OCI-LY7 (cell line): ENCODE measurements around the gene KIRREL1. TPM values are rescaled to one million over a fixed set of nuclear protein-coding genes. Genes with fewer than 3 reads are reported as not detected.

ENCODE experiments used
- BruUV-seq: library from RNA; stranded (reverse); fragments of 400-500 nt; replicated peaks from 2 replicates; lab custom pipeline; 2021; lab: Mats Ljungman, UMichigan
- CTCF ChIA-PET: fragments of 300-600 bp; sonication (Branson Sonifier 250); formaldehyde crosslinking; loops from one replicate; lab custom pipeline; 2022; ENCODE audit warnings: antibody characterized with exemption; ENCODE audit not compliant: unreplicated experiment; lab: Charles Lee
- POLR2A ChIA-PET: fragments of 300-600 bp; sonication (Branson Sonifier 250); formaldehyde crosslinking; loops from one replicate; lab custom pipeline; 2022; ENCODE audit warnings: antibody characterized with exemption; lab: Charles Lee
- DNase-seq: peaks from one replicate; pipeline ENCODE4 v3.0.0-alpha.2; 2015; ENCODE audit warnings: low spot score
- H2AFZ ChIP-seq: fragments of 200-600 bp; sonication (generic), shearing (Covaris generic); 2 replicates; pipeline ENCODE4 v1.6.1; 2014; ENCODE audit warnings: mild to moderate bottlenecking, antibody characterized with exemption, low read length, moderate library complexity
- H3K27ac ChIP-seq: fragments of 200-600 bp; sonication (generic); 2 replicates; pipeline ENCODE4 v1.5.1; 2014; ENCODE audit warnings: mixed run types, low read depth, mild to moderate bottlenecking, moderate library complexity, low read length, inconsistent platforms; ENCODE audit not compliant: poor library complexity, severe bottlenecking
- H3K36me3 ChIP-seq: fragments of 200-600 bp; sonication (generic); 2 replicates; pipeline ENCODE4 v1.6.1; 2014; ENCODE audit warnings: mild to moderate bottlenecking, antibody characterized with exemption, low read length, moderate library complexity, mixed read lengths; ENCODE audit not compliant: insufficient read depth
- H3K4me1 ChIP-seq: fragments of 200-600 bp; sonication (generic); 2 replicates; pipeline ENCODE4 v1.5.1; 2014; ENCODE audit warnings: mild to moderate bottlenecking, low read length; ENCODE audit not compliant: insufficient read depth, poor library complexity, severe bottlenecking
- H3K4me2 ChIP-seq: fragments of 200-600 bp; sonication (generic); 2 replicates; pipeline ENCODE4 v1.6.1; 2014; ENCODE audit warnings: mild to moderate bottlenecking, low read length
- H3K4me3 ChIP-seq: fragments of 200-600 bp; sonication (generic); 2 replicates; pipeline ENCODE4 v1.5.1; 2014; ENCODE audit warnings: mild to moderate bottlenecking, low read depth, low read length; ENCODE audit not compliant: poor library complexity, severe bottlenecking
- H3K79me2 ChIP-seq: fragments of 200-600 bp; sonication (generic); 2 replicates; pipeline ENCODE4 v1.6.1; 2016; ENCODE audit warnings: low read depth, mild to moderate bottlenecking, low read length, moderate library complexity, mixed read lengths; ENCODE audit not compliant: insufficient read depth
- H3K9me2 ChIP-seq: fragments of 200-600 bp; sonication (generic); 2 replicates; pipeline ENCODE4 v1.6.1; 2016; ENCODE audit warnings: mild to moderate bottlenecking, low read length, mixed read lengths; ENCODE audit not compliant: insufficient read depth
- H3K9me3 ChIP-seq: fragments of 200-600 bp; sonication (generic); 2 replicates; pipeline ENCODE4 v1.6.1; 2014; ENCODE audit warnings: mild to moderate bottlenecking, mixed run types, low read length, mixed read lengths
- H4K20me1 ChIP-seq: fragments of 200-600 bp; sonication (generic); 2 replicates; pipeline ENCODE4 v1.6.1; 2014; ENCODE audit warnings: mild to moderate bottlenecking, antibody characterized with exemption, low read length, moderate library complexity, mixed read lengths; ENCODE audit not compliant: insufficient read depth
- CTCF ChIP-seq: fragments of 200-600 bp; sonication (generic); conservative IDR thresholded peaks from 2 replicates; pipeline ENCODE4 v1.5.1; 2014; ENCODE audit warnings: mild to moderate bottlenecking, antibody characterized with exemption, low read length, moderate library complexity, mixed read lengths
- EZH2phosphoT487 ChIP-seq: fragments of 200-600 bp; sonication (generic); IDR thresholded peaks from 2 replicates; pipeline ENCODE4 v1.6.1; 2018; ENCODE audit warnings: low read depth, borderline replicate concordance, mild to moderate bottlenecking, mixed run types, antibody characterized with exemption, low read length, moderate library complexity, mixed read lengths
- intact Hi-C: fragments of 100-400 bp; cut with micrococcal nuclease; formaldehyde crosslinking; loops from one replicate; pipeline ENCODE4 v1.10.0; 2022; ENCODE audit not compliant: unreplicated experiment
- total RNA-seq, 2 experiments: library from RNA; depleted of rRNA in 1 of 2; stranded (reverse); fragments of >200 nt in 1 of 2; shearing (Covaris generic) in 1 of 2; gene quantifications; 2 replicates each; pipeline ENCODE4 v1.2.3, GENCODE V29; 2014 to 2022

The KIRREL1 gene
- total RNA-seq, 2 experiments from 2014 or later = not detected

- Histone ChIP-seq H3K27ac (no peak overlapping the region), H3K36me3 (no peaks in the 10 kb centered on the region), H3K9me2 (no peaks in the 10 kb centered on the region), H3K4me2 (no peak overlapping the region), H2AFZ (no peak overlapping the region), H3K4me1 (no peaks in the 10 kb centered on the region), H3K4me3 (no peak overlapping the region), H4K20me1 (no peaks in the 10 kb centered on the region), H3K79me2 (no peaks in the 10 kb centered on the region), H3K9me3 (no peaks in the 10 kb centered on the region)
- intact Hi-C loops = no loop called here
- no TSS peak for BruUV-seq
- ChIA-PET CTCF (no interaction called here), POLR2A (no interaction called here)
- DNase-seq = no peak
- TF ChIP-seq EZH2phosphoT487 (no peak), CTCF (no peak)
Observed at GRCh38 chr1:158028969-158029368, 35.5 kb downstream of the KIRREL1 start.

- no peaks in the 10 kb centered on the region for H3K4me1 ChIP-seq
- no peaks in the 10 kb centered on the region for H3K36me3 ChIP-seq
- TF ChIP-seq CTCF (no peak), EZH2phosphoT487 (no peak)
- ChIA-PET CTCF (no interaction called here), POLR2A (interaction anchor here (0.6 kb wide), 1 partner anchor 38 kb away, joined by 3 read pairs; no protein-coding TSS in a partner anchor)
- intact Hi-C loops = loop anchor here (5.0 to 10.0 kb wide), 2 partner anchors 43 to 60 kb away; partner anchors contain the start of gene KIRREL1
- H3K27ac ChIP-seq = no peak overlapping the region
- no peak overlapping the region for H3K4me2 ChIP-seq
- no TSS peak for BruUV-seq
- no peak for DNase-seq
- H3K9me2 ChIP-seq = no peaks in the 10 kb centered on the region
- H3K9me3 ChIP-seq = no peaks in the 10 kb centered on the region
- no peaks in the 10 kb centered on the region for H4K20me1 ChIP-seq
- no peaks in the 10 kb centered on the region for H3K79me2 ChIP-seq
- H3K4me3 ChIP-seq = no peak overlapping the region
- H2AFZ ChIP-seq = no peak overlapping the region
Observed at GRCh38 chr1:158035014-158035413, 41.6 kb downstream of the KIRREL1 start.

GRCh38 chr1:158035976-158036583 is 42.6 kb downstream of the KIRREL1 start:
- H3K4me3 ChIP-seq = no peak overlapping the region
- H3K79me2 ChIP-seq = no peaks in the 10 kb centered on the region
- H3K4me2 ChIP-seq = no peak overlapping the region
- BruUV-seq = no TSS peak
- H3K9me3 ChIP-seq = no peaks in the 10 kb centered on the region
- no peaks in the 10 kb centered on the region for H3K9me2 ChIP-seq
- H3K27ac ChIP-seq = no peak overlapping the region
- no peaks in the 10 kb centered on the region for H4K20me1 ChIP-seq
- intact Hi-C loops = loop anchor here (5.0 to 10.0 kb wide), 2 partner anchors 44 to 61 kb away; partner anchors contain the start of gene KIRREL1
- no peaks in the 10 kb centered on the region for H3K36me3 ChIP-seq
- no peak overlapping the region for H2AFZ ChIP-seq
- ChIA-PET CTCF (no interaction called here), POLR2A (no interaction called here)
- TF ChIP-seq CTCF (peak; percentile 89), EZH2phosphoT487 (no peak)
- DNase-seq = peak; percentile 30
- H3K4me1 ChIP-seq = no peaks in the 10 kb centered on the region
